Astrocyte of the spinal cord (primary cell): Measurements from ENCODE around the gene PLP2.
A peak's percentile ranks its signal among the peaks of the same experiment; 100 is the strongest.

Experiments
- DNase-seq: peaks from one replicate; pipeline ENCODE4 v3.0.0; 2011; ENCODE audit warnings: low read depth, low spot score
- H3K4me3 ChIP-seq: 2 replicates; pipeline ENCODE4 v1.5.1; 2011; ENCODE audit warnings: low read depth, mild to moderate bottlenecking, low read length, moderate library complexity
- in situ Hi-C: cut with HindIII; loops from 2 replicates; pipeline ENCODE4 v1.10.0; 2017; ENCODE audit warnings: low sequenced_read_pairs
- TF ChIP-seq, protein P1 (sequence below): IDR thresholded peaks from 2 replicates; pipeline ENCODE4 v1.5.1; 2012; ENCODE audit warnings: low read depth, mild to moderate bottlenecking, low read length, inconsistent platforms

Gene PLP2

DNA sequence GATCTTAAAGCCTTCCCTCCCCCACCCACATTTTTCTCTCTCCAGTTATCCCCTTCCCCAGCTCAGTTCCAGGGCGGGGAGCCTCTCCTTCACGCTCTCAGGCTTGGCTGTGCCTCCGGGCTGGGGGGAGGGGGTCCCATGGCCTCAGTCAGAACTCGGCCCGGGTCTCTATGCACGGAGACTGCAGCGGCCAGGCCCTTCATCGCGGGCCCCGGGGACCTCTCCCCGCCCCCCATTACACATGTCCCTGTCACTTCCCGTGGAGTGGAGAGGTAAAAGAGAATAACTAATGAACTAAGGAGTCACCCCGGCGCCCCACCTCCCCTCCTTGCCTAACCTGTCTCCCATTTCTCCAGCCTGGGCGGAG lies 15.3 kb downstream of the PLP2 start:
- in situ Hi-C loops: no loop called here
- no peak overlapping the region for H3K4me3 ChIP-seq
- TF ChIP-seq, protein P1, sequence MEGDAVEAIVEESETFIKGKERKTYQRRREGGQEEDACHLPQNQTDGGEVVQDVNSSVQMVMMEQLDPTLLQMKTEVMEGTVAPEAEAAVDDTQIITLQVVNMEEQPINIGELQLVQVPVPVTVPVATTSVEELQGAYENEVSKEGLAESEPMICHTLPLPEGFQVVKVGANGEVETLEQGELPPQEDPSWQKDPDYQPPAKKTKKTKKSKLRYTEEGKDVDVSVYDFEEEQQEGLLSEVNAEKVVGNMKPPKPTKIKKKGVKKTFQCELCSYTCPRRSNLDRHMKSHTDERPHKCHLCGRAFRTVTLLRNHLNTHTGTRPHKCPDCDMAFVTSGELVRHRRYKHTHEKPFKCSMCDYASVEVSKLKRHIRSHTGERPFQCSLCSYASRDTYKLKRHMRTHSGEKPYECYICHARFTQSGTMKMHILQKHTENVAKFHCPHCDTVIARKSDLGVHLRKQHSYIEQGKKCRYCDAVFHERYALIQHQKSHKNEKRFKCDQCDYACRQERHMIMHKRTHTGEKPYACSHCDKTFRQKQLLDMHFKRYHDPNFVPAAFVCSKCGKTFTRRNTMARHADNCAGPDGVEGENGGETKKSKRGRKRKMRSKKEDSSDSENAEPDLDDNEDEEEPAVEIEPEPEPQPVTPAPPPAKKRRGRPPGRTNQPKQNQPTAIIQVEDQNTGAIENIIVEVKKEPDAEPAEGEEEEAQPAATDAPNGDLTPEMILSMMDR: no peak
- no peak for DNase-seq

DNA sequence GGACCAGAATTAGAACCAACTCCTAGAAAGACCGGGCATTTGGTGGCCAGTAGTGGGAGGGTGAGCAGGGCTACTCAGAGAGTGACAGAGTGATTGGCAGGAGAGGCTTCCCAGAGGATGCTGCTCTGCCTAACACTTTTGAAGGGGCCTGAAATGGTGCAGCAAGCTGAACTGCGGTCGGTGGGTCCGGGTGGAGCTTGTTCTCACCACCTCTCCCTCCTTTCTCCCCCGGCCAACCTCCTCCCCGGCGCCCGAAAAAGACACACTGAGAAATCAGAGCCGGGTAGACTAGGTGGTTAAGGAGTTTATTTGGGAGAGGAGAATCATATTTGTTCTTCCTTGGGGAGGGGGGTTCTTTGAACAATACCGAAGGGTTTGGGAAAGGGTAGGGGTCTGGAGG lies 15.8 kb downstream of the PLP2 start:
- in situ Hi-C loops: no loop called here
- DNase-seq: no peak
- TF ChIP-seq, protein P1: no peak
- no peak overlapping the region for H3K4me3 ChIP-seq

DNA sequence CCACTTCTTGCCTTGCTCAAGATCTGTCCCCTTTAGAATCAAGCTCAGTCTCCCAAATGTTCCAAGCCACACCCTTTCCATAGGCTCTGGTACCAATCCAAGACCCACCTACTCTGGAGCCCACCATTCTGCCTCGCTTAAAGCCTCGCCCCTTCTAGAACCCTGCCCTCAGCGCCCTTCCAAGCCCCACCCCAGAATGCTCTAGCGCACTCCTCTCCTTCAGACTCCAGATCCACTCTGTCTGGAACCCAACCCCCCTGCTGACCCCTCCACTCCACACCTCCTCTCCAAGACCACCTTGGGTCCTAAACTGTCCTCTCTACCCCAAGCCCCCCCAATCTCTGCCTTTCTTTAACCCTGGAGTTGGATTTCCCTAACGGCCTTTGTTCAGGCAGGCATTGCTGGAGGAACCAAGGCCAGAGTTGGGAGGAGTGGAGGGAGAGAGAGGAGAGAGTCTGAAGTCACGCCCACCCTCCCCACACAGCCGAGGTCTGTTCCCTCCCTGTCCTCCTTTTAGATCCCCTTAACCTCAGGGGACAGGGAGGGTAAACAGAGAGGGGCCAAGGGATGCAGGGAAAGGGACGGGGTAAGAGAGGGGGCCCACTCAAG lies 16.9 kb downstream of the PLP2 start:
- no peak overlapping the region for H3K4me3 ChIP-seq
- in situ Hi-C loops: no loop called here
- TF ChIP-seq, protein P1: no peak
- DNase-seq: no peak

DNA sequence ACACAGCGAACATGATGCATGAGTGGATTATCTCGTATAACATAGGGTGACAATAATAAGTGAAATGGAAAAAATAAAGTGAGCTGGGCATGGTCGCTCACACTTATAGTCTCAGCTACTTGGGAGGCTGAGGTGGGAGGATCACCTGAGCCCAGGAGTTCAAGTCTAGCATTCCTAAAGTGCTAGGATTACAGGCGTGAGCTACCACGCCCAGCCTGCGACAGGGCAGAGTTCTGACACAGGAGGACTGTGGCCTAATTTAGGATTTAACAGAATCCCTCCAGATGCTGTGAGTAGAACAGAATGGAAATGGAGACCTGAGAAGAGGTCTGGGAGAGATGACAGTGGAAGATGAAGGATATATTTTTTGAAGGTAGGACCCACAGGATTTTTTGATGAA lies 17.9 kb downstream of the PLP2 start:
- TF ChIP-seq, protein P1: no peak
- H3K4me3 ChIP-seq: no peak overlapping the region
- in situ Hi-C loops: no loop called here
- DNase-seq: no peak

DNA sequence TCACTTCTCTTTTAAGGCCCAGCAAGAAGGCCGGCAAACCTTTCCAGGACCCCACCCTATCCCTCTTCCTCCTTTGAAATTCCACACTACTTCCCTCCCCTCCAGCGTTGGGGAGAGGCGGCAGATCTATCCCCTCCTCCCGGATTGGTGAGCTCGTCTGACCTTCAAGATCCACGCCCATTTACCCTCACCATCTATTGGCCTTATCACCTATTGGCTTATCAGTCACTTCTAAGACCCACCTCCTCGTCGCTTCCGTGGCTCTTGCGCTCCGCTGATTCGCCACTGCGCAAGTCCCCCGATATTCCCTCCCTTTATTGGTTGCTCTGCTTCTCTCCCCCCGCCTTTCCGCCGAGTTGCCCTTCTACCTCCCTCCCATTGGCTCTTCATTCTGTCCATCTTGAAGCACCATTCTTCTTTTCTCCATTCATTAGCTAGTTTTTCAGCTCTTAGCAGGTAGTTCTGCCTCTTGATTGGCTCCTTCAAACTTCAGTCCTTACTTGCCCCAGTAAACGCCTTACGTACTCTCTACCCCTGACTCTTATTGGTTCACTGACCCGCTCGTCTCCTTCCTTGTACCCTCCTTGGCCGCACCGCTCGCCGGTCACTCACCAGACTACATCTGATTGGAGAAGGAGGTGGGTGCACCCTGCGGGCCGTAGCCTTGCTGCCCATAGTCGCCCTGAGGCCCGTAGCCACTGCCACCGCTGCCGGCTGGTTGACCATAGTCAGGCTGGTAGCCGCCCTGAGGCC lies 19.3 kb downstream of the PLP2 start:
- peak; percentile 99 for DNase-seq
- peak overlapping the region; percentile 65 for H3K4me3 ChIP-seq
- in situ Hi-C loops: no loop called here
- TF ChIP-seq, protein P1: no peak

DNA sequence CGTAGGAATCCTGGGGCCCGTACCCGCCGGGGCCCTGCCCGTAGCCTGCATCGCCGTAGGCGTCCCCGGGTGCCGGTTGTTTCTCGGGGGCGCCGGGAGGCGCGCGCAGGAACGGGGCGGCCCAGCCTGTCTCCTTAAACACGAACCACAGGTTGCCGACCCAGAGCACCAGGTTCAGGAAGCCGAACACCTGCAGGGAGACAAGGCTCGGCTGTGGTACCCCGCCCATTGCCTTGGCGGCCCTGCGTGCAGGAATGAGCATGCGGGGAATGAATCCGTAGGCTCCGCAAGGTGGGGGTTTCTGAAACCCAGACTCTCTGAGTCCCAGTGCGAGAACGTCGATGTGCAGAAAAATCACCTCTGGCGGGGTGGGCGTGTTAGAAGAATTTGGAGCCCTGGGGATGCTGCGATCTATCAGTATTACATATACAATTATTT lies 19.9 kb downstream of the PLP2 start:
- no peak for DNase-seq
- TF ChIP-seq, protein P1: no peak
- in situ Hi-C loops: no loop called here
- peak overlapping the region; percentile 65 for H3K4me3 ChIP-seq
